ENCODE results near the gene SGPL1. TPM values are rescaled to one million over a fixed set of nuclear protein-coding genes. Genes with fewer than 3 reads are reported as not detected.

SGPL1 gene
- total RNA-seq, 2 donors from 2014 or later, result 23.9 to 30.8 TPM

DNA sequence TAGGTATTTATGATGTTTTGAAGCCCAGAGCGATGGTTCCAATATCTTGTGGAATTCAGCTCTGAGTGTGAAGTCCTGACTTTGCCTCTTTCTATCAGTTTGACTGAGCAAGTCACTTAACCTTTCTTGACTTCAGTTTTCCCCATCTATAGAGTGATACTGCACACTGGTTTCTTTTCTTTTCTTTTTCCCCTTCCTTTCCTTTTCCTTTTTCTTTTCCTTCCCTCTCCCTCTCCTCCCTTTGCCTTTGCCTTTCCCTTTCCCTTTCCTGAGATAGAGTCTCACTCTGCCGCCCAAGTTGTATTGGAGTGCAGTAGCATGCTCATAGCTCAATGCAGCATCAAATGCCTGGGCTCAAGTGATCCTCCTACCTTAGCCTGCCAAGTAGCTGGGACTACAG, 20.6 kb downstream of the SGPL1 start:
- Mint-ChIP-seq H3K36me3 (ENCODE audit: low read depth) (peaks cover 73% of the 10 kb centered on the region), H3K9me3 (no peaks in the 10 kb centered on the region)

DNA sequence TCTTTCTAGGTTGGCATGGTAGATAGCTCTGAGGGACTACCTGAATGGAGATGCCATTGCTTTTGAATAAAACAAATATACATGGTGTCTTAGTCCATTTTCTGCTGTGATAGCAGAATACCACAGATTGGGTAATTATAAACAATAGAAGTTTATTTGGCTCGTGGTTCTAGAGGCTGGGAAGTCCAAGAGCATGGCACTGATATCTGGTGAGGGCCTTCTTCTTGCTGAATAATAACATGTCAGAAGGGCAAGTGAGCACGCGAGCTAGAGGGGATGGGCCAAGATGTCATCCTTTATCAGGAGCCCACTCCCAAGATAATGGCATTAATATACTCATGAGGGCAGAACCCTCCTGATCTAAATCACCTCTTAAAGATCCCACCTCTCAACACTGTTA, 21.9 kb downstream of the SGPL1 start:
- no peak overlapping the region for H3K4me3 Mint-ChIP-seq
- H3K4me1 Mint-ChIP-seq, result peaks cover 47% of the 10 kb centered on the region
- ATAC-seq (replicated peaks), result no peak
- peak overlapping the region; percentile 29 for H3K27ac Mint-ChIP-seq
- no peaks in the 10 kb centered on the region for H3K27me3 Mint-ChIP-seq
- no peaks in the 10 kb centered on the region for H3K9me3 Mint-ChIP-seq
- H3K36me3 Mint-ChIP-seq (ENCODE audit: low read depth), result peaks cover 83% of the 10 kb centered on the region

More for the DNA sequence above, 20.6 kb downstream of the SGPL1 start:
- H3K4me1 Mint-ChIP-seq, result peaks cover 52% of the 10 kb centered on the region
- no peaks in the 10 kb centered on the region for H3K27me3 Mint-ChIP-seq
- H3K27ac Mint-ChIP-seq, result peak overlapping the region; percentile 93
- peak; percentile 42 for ATAC-seq (replicated peaks)
- peak overlapping the region; percentile 71 for H3K4me3 Mint-ChIP-seq

DNA sequence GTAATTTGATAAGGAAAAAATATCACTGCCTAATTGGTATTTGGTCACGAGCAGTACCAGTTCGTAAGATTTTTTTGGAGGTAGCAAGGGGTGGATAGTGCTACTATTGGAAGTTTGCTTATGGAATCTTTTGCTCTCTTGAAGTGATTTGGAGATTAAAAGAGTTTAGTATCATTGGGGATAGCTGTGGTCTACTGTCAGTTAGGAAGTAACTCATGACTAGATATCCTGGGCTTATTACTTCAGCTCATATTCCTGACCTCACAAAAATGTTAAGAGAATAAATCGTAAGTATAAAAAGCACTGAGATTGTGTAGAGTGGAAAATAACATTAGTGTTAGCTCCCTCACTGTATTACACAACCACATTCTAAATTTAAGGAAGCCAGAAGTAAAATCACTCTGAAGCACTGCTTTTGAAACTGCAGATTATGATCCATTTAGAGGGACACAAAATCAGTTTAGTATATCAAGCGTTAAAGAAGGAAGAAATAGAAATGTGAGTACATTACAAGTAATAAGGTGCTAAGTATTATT, 22.6 kb downstream of the SGPL1 start:
- peaks cover 82% of the 10 kb centered on the region for H3K36me3 Mint-ChIP-seq (ENCODE audit: low read depth)
- no peak overlapping the region for H3K4me3 Mint-ChIP-seq
- H3K27ac Mint-ChIP-seq, result peak overlapping the region; percentile 14
- no peak for ATAC-seq (replicated peaks)
- peaks cover 40% of the 10 kb centered on the region for H3K4me1 Mint-ChIP-seq
- no peaks in the 10 kb centered on the region for H3K9me3 Mint-ChIP-seq
- no peaks in the 10 kb centered on the region for H3K27me3 Mint-ChIP-seq

- peaks cover 84% of the 10 kb centered on the region for H3K36me3 Mint-ChIP-seq (ENCODE audit: low read depth)
- H3K27me3 Mint-ChIP-seq, result no peaks in the 10 kb centered on the region
- peak overlapping the region; percentile 23 for H3K4me3 Mint-ChIP-seq
- H3K4me1 Mint-ChIP-seq, result peaks cover 24% of the 10 kb centered on the region
- peak overlapping the region; percentile 49 for H3K27ac Mint-ChIP-seq
- ATAC-seq (replicated peaks), result peak; percentile 60
- H3K9me3 Mint-ChIP-seq, result no peaks in the 10 kb centered on the region
These were observed 25.1 kb downstream of the SGPL1 start for GRCh38 chr10:70840836-70841235.

DNA sequence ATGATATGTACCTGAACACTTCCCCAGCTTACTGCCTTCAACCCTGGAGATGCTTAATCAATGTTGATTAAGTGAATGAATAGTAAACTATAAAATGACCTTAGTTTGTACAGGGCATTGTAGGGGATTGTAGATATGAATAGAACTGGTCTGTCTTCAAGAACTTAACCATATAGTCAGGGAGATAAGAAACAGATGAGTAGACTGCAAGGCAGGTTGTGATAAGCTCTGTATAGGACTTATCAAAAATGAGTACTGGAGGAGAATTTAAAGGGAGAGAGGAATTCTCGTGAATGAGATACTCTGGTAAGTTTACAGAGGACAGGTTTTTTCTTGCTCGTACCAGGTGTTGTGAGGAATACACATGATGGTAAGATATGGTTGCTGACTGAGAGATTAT, 27.6 kb downstream of the SGPL1 start:
- ATAC-seq (replicated peaks), result no peak
- H3K27ac Mint-ChIP-seq, result no peak overlapping the region
- H3K4me3 Mint-ChIP-seq, result no peak overlapping the region
- no peaks in the 10 kb centered on the region for H3K27me3 Mint-ChIP-seq
- peaks cover 21% of the 10 kb centered on the region for H3K4me1 Mint-ChIP-seq
- H3K36me3 Mint-ChIP-seq (ENCODE audit: low read depth), result peaks cover 85% of the 10 kb centered on the region
- no peaks in the 10 kb centered on the region for H3K9me3 Mint-ChIP-seq

GRCh38 chr10:70843776-70844489, 28.2 kb downstream of the SGPL1 start:
- H3K4me3 Mint-ChIP-seq, result no peak overlapping the region
- H3K36me3 Mint-ChIP-seq (ENCODE audit: low read depth), result peaks cover 87% of the 10 kb centered on the region
- H3K27ac Mint-ChIP-seq, result peak overlapping the region; percentile 5

GRCh38 chr10:70845256-70845655, 29.5 kb downstream of the SGPL1 start:
- H3K36me3 Mint-ChIP-seq (ENCODE audit: low read depth), result peaks cover 94% of the 10 kb centered on the region
- peak; percentile 17 for ATAC-seq (replicated peaks)
- H3K4me3 Mint-ChIP-seq, result no peak overlapping the region
- peaks cover 27% of the 10 kb centered on the region for H3K4me1 Mint-ChIP-seq
- peak overlapping the region; percentile 5 for H3K27ac Mint-ChIP-seq
- no peaks in the 10 kb centered on the region for H3K9me3 Mint-ChIP-seq
- H3K27me3 Mint-ChIP-seq, result no peaks in the 10 kb centered on the region

More at GRCh38 chr10:70843776-70844489, 28.2 kb downstream of the SGPL1 start:
- no peaks in the 10 kb centered on the region for H3K27me3 Mint-ChIP-seq
- no peaks in the 10 kb centered on the region for H3K9me3 Mint-ChIP-seq
- H3K4me1 Mint-ChIP-seq, result peaks cover 25% of the 10 kb centered on the region
- no peak for ATAC-seq (replicated peaks)

DNA sequence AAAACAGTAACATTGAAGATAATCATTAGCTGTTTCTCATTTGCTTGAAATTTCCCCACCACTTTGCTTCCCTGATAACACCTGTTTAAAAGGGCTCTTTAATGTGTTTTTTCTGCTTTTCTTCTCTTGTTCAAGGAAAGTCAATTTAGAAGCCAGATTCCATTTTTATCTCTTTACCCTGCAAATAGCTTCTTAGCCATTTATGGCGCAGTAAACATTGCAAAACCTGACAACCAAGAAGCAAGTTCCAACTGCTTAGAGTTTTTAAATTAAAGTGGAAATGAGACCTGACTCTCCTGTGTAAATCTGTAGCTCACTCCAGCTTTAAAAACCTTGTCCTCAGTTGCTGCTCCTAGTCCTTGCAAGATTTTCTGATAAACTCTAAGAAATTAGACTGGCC, 30.1 kb downstream of the SGPL1 start:
- no peak overlapping the region for H3K4me3 Mint-ChIP-seq
- no peaks in the 10 kb centered on the region for H3K9me3 Mint-ChIP-seq
- no peaks in the 10 kb centered on the region for H3K27me3 Mint-ChIP-seq
- H3K4me1 Mint-ChIP-seq, result peaks cover 24% of the 10 kb centered on the region
- no peak for ATAC-seq (replicated peaks)
- H3K27ac Mint-ChIP-seq, result peak overlapping the region; percentile 5
- peaks cover 93% of the 10 kb centered on the region for H3K36me3 Mint-ChIP-seq (ENCODE audit: low read depth)

GRCh38 chr10:70846795-70847194, 31.0 kb downstream of the SGPL1 start:
- ATAC-seq (replicated peaks), result no peak
- H3K4me1 Mint-ChIP-seq, result peaks cover 19% of the 10 kb centered on the region
- no peak overlapping the region for H3K27ac Mint-ChIP-seq
- no peak overlapping the region for H3K4me3 Mint-ChIP-seq
- H3K9me3 Mint-ChIP-seq, result no peaks in the 10 kb centered on the region
- peaks cover 91% of the 10 kb centered on the region for H3K36me3 Mint-ChIP-seq (ENCODE audit: low read depth)
- H3K27me3 Mint-ChIP-seq, result no peaks in the 10 kb centered on the region

DNA sequence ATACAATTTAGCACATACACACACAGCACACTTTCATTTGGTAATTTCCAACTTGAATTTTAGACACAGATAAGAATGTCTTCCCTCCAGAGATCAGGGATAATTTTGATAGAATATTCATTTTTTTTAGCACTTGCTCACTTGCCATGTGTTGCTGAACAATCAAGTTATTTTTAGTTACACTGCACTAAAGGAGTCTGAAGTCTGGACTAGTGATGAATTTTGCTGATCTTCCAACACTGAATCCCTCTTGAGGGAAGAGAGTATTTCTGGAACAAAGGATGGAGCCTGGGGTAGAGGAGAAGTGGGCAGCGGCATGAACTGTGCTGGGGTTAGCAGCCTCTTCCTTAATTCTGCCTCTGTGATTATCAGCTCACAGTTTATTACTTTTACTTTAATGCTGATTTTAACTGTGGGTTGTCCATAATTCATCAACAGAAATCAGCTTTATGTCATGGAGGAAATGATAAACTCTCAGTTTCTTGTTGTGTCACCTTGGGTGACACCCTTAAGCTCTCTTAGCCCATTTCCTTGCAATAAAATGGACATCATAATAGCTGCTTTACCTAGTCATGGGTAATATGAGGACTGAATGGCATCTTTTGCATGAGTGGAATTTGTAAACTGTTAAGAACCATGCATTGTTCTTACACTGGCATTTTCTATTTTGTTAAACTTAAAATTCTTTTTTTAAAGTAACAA, 32.1 kb downstream of the SGPL1 start:
- peak; percentile 92 for ATAC-seq (replicated peaks)
- H3K27ac Mint-ChIP-seq, result peak overlapping the region; percentile 87
- no peaks in the 10 kb centered on the region for H3K27me3 Mint-ChIP-seq
- peaks cover 93% of the 10 kb centered on the region for H3K36me3 Mint-ChIP-seq (ENCODE audit: low read depth)
- no peaks in the 10 kb centered on the region for H3K9me3 Mint-ChIP-seq
- H3K4me1 Mint-ChIP-seq, result peaks cover 16% of the 10 kb centered on the region
- peak overlapping the region; percentile 63 for H3K4me3 Mint-ChIP-seq

- Mint-ChIP-seq H3K36me3 (ENCODE audit: low read depth) (peaks cover 95% of the 10 kb centered on the region), H3K9me3 (no peaks in the 10 kb centered on the region), H3K27ac (peak overlapping the region; percentile 76), H3K4me1 (peaks cover 21% of the 10 kb centered on the region), H3K4me3 (no peak overlapping the region), H3K27me3 (no peaks in the 10 kb centered on the region)
- no peak for ATAC-seq (replicated peaks)
These were observed 33.9 kb downstream of the SGPL1 start for GRCh38 chr10:70849582-70850016.

- Mint-ChIP-seq H3K27ac (peak overlapping the region; percentile 66), H3K4me1 (peaks cover 21% of the 10 kb centered on the region), H3K36me3 (ENCODE audit: low read depth) (peaks cover 95% of the 10 kb centered on the region), H3K9me3 (no peaks in the 10 kb centered on the region), H3K4me3 (no peak overlapping the region), H3K27me3 (no peaks in the 10 kb centered on the region)
- ATAC-seq (replicated peaks), result no peak
These were observed 34.3 kb downstream of the SGPL1 start for GRCh38 chr10:70850097-70850496.

DNA sequence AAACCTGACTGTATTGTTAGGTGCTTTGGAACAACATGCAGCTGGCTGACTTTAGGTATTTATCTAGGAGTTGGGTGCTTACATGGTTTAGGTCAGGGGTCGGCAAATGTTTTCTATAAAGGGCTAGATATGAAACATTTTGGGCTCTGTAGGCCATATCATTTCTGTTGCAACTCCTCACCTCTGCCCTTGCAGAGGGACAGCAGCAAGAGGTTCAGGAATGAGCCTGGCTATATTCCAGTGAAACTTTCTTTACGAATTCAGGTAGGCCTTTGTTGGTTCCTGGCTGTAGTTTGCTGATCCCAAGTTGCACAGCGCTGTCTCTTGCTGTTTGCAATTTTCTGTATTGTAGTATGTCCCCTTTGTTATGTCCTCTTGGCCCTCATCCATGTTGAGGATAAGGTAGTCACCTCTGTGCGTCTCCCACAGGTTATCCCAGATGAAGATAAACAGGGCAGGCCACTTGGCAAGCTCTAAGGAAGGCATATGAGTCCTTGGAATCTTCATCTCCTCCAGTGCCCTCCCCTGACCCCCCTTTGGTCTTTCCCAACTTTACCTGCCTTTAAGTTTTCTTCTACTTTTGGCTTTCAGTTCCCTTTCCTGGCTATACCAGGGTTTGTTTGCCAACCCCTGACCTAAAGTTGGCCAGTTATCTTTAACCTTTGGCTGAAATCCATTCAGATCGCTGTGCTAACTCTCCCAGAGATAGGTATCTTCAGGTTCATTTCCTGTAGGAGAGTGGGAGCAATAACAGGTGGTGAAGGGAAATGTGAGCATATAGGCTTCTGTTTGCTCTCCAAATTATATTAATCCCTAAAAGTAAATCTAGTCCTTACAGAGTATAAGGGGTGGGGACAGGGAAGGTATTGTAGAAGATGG, 36.1 kb downstream of the SGPL1 start:
- H3K9me3 Mint-ChIP-seq, result no peaks in the 10 kb centered on the region
- ATAC-seq (replicated peaks), result no peak
- peak overlapping the region; percentile 47 for H3K27ac Mint-ChIP-seq
- H3K4me1 Mint-ChIP-seq, result peaks cover 21% of the 10 kb centered on the region
- no peaks in the 10 kb centered on the region for H3K27me3 Mint-ChIP-seq
- peaks cover 95% of the 10 kb centered on the region for H3K36me3 Mint-ChIP-seq (ENCODE audit: low read depth)
- no peak overlapping the region for H3K4me3 Mint-ChIP-seq

- Mint-ChIP-seq H3K9me3 (no peaks in the 10 kb centered on the region), H3K4me3 (no peak overlapping the region), H3K4me1 (peaks cover 15% of the 10 kb centered on the region), H3K36me3 (ENCODE audit: low read depth) (peaks cover 95% of the 10 kb centered on the region), H3K27ac (no peak overlapping the region), H3K27me3 (no peaks in the 10 kb centered on the region)
- ATAC-seq (replicated peaks), result no peak
These were observed 37.3 kb downstream of the SGPL1 start for GRCh38 chr10:70853038-70853437.
